T follicular helper cell (primary cell): ENCODE measurements around the gene IL12A.

Source experiments
- DNase-seq: peaks from one replicate; pipeline ENCODE4 v3.0.0-alpha.2; 2020; ENCODE audit warnings: low read depth
- total RNA-seq, 2 experiments: gene quantifications; one replicate each; lab custom pipeline; 2026; lab: John Stamatoyannopoulos, UW

The IL12A gene
- 0.30 to 0.48 reads per million in 2 experiments for total RNA-seq

DNA sequence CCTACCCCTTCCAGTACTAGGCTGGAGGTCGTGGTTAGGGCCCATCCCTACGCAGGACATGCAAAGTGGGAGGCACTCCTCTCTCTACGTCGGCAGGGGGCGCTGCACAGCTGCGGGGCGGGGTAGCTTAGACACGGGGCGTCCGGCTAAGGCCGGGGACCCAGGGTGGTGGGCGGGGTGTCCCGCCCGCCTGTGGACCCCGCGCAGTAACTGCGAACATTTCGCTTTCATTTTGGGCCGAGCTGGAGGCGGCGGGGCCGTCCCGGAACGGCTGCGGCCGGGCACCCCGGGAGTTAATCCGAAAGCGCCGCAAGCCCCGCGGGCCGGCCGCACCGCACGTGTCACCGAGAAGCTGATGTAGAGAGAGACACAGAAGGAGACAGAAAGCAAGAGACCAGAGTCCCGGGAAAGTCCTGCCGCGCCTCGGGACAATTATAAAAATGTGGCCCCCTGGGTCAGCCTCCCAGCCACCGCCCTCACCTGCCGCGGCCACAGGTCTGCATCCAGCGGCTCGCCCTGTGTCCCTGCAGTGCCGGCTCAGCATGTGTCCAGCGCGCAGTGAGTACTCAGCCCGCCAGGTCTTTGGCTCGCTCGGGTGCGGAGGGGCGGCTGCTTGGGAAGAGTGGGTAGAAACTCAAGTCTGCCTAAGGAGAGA is at the start of gene IL12A:
TSS of gene IL12A (plus strand) at position 219 of the 655 bp plus-strand sequence.
- peak; percentile 60 for DNase-seq

DNA sequence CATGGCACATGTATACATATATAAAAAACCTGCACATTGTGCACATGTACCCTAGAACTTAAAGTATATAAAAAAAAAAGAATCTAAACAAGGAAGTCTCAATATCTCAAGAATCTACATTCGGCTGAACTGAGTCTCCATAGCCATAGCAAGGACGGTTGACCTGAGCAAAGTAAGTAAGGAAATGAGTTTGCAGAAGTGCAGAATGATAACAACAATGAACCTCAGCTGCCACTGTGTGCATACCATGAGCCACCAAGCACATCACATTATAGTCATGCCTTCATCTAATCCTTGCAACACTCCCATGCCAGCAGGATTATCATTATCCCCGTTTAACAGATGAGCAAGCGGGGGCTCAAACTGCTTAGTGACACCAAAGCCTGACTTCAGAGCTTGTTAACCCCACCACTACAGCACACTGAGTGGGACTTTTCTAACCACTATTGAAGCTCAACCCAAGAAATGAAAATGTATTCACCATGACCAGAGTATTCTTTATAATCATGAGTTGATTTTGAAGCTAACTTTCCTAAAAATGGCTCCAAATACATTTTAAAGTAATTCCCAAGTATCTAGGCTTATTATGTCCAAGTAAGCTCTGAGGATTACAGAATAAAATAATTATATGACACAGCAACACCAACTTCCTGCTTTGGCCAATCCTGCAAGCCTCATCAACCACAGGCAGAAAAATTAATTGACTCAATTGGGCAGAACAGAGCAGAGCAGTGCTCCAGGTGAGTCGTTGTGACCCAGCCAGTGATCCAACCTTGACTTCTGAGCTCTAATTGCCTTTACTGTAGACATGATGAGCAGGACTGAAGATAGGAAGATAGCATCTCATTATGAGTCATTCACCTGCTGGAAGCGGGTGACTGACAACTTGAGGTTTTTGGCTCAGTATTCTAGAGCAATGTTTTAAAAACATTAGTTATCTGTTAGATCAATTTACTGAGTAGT is 47.3 kb upstream of the IL12A start:
- DNase-seq = no peak

DNA sequence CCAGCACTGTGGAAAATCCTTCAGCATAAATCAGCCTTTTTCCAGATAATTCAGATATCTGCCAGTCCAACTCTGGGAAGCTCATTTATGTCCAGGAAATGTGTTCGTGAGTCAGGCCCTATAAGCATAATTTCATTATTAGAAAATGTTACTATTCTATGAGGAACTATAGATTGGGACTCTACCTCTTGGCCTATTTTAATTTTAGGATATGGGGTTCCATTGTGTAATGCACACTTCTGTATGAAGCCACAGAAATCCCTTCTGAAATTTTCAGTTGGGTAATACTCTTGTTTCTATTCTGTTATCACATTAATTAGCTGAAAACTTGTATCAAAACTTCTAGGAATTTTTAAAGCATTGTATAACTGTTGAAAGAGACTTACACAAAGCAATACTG is 43.9 kb upstream of the IL12A start:
- DNase-seq = no peak

DNA sequence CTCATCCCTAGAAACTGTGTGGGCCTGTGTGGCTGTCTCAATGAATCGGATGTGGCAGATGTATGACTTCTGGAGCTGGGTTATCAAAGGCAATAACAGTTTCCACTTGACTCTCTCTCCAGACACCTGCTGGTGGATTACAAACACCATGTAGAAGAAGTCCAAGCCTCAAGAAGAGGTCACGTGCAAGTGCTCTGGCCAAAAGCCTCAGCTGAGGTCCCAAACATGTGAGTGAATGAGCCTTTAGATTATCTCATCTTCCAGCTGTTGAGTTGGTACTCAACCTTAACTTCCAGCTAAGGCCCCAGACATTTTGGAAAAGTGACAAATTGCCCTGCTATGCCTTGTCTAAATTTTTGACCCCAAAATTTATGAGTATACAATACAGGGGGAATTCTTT is 42.7 kb upstream of the IL12A start:
- DNase-seq = no peak

- no peak for DNase-seq
Observed at GRCh38 chr3:159947220-159947619, 41.4 kb upstream of the IL12A start.

DNA sequence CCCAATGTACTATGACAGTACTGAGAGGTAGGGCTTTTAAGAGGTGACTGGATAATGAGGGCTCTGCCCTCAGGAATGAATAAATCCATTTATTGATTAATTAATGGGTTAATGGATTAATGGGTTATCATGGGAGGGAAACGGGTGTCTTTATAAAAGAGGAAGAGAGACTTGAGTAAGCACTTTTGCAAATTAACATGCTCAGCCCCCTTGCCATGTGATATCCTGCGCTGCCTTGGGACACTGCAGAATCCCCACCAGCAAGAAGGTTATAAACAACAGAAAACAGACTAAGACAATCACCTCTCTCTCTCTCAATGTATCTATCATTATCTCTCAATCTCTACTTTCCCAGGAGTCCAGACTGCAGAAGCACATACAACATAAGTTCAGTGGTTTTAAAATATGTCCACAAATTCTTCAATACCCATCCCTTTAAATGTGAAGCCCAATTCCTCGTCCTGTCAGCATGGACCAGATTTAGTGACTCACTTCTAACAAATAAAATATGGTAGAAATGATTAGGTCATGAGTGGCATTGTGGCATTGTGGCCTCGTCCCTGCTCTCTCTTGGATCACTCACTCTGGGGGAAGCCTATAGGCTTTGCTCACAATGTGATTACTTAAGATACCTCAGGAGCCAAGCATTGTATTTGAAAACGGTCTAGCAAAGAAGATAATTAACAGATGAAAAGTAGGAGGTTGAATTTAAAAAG is 40.0 kb upstream of the IL12A start:
- DNase-seq = no peak

GRCh38 chr3:159950156-159950898 is 38.3 kb upstream of the IL12A start:
- DNase-seq = no peak

- no peak for DNase-seq
Observed at GRCh38 chr3:159951540-159951939, 37.1 kb upstream of the IL12A start.

- DNase-seq = no peak
Observed at GRCh38 chr3:159953325-159954085, 35.1 kb upstream of the IL12A start.

DNA sequence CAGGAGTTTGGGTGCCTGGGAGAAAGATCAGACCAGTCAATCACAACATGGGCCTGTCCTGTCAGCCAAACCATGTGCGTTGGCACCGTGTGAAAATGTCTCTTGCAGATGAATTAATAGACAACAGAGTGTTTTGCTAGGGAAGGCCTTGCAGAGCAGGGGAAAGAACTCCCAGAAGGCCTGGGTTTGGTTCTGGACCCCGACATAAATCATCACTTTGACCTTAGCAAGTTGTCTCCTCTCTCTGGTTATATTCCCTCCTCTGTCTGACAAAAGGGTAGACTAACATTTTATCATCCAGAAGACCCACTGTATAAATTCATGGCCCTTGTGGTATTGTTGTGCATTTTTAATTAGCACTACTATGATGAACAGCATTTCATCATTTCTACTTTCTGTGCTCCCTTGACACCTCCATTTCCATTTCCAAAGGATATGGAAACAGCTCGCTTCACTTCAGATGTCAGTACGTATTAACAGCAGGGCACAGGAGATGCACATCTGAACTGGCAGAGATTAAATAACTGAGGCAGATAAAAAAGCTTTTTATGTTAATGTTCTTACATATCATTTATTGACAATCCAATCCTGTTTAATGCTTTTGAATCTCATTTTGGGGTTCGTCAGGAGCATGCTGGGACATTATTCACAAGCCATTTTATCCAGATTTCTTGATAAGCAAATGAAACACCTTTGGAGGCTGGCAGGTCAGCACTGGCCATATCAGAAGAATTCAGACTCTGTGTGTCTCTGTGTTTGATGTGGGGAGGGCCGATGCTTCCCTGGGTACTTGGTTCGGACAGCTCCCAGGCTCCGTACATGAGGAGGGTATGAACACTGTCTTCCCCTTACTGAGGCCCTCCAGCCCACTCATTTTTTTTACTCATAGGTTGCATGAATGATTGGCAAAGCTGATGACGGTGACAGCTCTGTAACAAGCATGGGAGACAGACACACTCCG is 28.2 kb upstream of the IL12A start:
- no peak for DNase-seq

GRCh38 chr3:159964166-159964973 is 24.3 kb upstream of the IL12A start:
- no peak for DNase-seq

DNA sequence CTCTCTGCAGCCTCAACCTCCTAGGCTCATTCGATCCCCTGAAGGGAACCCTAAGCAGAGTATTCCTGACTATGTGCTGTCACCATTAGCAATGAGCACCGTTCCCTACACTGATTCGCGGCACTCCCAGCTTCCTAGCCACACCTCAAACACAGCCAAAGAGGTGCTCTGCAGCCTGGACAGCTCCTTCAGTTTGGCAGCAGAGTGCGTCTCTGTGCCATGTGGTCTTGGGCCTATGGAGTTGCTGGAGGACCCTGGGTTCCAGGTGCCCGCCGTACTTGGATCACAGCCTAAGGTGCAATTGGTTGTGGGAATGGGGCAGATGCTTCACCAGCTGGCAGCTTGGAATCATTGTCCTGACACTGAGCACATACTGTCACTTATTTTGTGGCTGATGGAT is 17.3 kb upstream of the IL12A start:
- DNase-seq = no peak

DNA sequence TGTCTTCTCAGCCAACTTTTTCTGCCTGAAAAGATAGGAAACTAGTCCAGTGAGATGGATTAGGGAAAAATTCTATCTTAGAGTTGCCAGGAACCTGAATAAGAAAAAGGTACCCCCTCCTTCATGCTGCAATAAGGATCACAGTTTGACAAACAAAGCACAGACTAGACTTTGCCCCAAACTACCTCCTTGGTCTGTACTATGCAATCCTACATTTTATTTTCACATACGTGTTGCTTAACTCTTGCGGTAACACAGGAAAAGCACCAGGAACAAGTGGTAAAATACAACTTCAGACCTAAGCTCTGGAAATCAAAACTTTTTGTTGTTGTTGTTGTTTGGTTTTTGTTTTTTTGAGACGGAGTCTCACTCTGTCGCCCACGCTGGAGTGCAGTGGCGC is 11.3 kb upstream of the IL12A start:
- DNase-seq = no peak

DNA sequence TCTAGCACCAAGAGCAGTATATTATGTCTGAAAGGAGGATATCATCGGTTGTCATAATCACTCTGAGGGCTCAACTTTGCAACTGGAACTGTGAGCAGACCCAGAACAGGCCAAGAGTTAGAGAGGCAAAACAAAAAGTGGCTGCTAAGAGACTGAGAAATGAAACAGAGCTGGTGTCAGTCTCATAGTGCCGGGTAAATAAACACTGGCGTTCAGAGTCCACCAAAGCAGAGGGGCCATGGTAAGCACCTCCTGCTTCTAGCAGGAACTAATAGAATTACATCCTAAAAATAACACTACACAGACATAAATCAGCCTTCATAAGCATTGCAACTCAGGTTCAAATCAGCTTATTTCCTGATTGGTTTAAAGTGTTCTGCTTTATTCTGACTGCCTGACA is 10.3 kb upstream of the IL12A start:
- no peak for DNase-seq

DNA sequence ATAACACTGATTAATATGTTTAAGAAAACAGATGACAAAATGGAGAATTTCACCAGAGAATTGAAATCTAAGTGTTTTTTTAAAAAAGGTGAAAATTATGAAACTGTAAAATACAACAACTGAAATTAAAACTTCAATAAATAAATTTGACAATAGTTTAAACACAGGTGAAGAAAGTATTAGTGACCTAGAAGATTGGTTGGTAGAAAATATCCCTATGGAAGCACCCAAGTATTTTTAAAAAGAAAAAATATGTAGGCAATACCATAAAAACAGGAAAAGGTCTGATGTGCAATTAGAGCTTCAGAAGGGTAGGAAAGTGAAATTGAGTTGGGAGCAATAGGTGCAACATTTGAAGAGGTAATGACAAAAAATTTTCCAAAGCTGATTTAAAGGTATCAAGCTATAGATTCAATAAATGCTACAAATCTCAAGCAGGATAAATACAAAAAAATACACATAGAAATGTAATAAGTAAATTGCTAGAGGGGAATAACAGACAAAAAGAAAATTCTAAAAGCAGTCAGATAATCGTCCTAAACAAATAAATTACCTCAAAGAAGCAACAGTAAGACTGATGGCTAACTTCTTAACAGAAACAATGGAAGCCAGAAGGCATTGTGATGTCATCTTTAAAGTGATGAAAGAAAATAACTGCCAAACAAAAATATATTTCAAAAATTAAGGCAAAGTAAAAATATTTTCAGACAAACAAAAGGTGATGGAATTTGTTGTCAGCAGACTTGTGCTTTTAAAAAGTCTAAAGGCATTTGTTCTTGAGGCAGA is 9.5 kb upstream of the IL12A start:
- DNase-seq = no peak

DNA sequence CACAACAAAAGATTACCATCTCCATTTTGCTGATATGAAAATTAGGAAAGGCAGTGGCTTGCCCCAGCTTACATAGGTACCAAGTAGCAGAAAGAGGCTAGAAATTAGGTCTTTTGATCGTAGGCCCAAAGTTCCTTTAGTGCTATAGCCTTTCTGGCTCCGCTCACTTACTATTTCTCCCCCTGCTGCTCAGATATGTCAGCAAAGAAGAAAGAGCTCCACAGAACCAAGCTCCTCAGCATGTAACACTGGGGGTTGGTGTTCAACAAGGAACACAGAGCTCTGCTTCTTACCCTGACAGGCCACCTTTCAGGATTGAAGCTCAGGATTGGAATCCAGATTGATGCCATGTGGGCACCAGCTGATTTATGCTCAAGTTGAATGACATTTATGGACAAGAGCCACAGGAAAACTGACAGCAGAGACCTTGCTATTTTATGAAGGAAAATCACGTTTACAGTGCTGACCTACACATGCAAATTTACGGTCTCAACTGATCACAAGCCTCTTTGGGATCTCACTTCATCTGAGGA is 6.1 kb upstream of the IL12A start:
- DNase-seq = no peak

DNA sequence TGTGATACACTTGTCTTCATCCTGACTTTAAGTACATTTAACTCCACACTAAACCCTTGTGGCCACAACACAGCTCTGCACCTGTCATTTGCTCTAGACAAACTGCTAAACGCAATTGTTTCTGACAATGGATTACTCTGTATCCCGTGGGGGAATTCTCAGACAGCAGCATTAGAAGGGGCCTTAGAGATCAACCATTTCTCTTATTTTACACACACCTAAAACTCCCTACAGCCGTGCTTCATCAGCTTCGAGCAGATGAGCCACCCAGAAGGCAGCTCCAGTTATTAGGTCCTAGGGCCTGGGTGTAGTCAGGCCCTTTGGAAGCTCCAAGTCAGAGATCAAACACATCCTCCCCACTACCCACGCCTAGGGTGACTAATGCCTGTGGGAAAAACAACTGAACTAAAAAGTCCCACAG is 1.3 kb upstream of the IL12A start:
- no peak for DNase-seq
